Measurements from ENCODE around the gene KLHL4.
"Not testable (repeated sequence)": the region's sequence is repeated elsewhere in the genome, so short reads cannot be mapped to it uniquely, and the experiment has no call there.

The KLHL4 gene

GRCh38 chrX:87679849-87680248 is 162.2 kb downstream of the KLHL4 start:
- no peak for DNase-seq

GRCh38 chrX:87687703-87688102 is 170.1 kb downstream of the KLHL4 start:
- DNase-seq: no peak

- not testable (repeated sequence) for DNase-seq
Measured at GRCh38 chrX:87688113-87688748, 170.6 kb downstream of the KLHL4 start.

- not testable (repeated sequence) for DNase-seq
Measured at GRCh38 chrX:87689218-87689617, 171.6 kb downstream of the KLHL4 start.

GRCh38 chrX:87693204-87693603 is 175.6 kb downstream of the KLHL4 start:
- DNase-seq: no peak

GRCh38 chrX:87697409-87697808 is 179.8 kb downstream of the KLHL4 start:
- DNase-seq: no peak

- DNase-seq: no peak
Measured at GRCh38 chrX:87702795-87703194, 185.2 kb downstream of the KLHL4 start.

- DNase-seq: not testable (repeated sequence)
Measured at GRCh38 chrX:87703469-87703868, 185.9 kb downstream of the KLHL4 start.

- DNase-seq: no peak
Measured at GRCh38 chrX:87706134-87706533, 188.5 kb downstream of the KLHL4 start.

- DNase-seq: no peak
Measured at GRCh38 chrX:87710580-87710979, 193.0 kb downstream of the KLHL4 start.
